Measurements from ENCODE around the gene IPMK.

DNA sequence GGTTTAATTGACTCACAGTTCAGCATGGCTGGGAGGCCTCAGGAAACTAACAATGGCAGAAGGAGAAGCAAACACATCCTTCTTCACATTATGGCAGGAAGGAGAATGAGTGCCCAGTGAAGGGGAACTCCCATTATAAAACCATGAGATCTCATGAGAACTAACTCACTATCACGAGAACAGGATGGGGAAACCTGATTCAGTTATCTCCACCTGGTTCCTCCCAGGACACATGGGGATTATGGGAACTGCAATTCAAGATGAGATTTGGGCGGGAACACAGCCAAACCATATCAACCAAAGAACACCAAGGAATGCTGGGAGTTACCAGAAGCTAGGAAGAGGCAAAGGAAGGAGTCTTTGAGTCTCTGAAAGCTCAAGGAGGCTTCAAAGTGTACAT is 94.3 kb downstream of the IPMK start:
- TF ChIP-seq MYC (IDR thresholded peaks at IDR 0.05; ENCODE audit: low read depth, low read length), result no peak
- TF ChIP-seq, protein P1, sequence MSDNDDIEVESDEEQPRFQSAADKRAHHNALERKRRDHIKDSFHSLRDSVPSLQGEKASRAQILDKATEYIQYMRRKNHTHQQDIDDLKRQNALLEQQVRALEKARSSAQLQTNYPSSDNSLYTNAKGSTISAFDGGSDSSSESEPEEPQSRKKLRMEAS (IDR thresholded peaks at IDR 0.05; ENCODE audit: insufficient read depth, insufficient read length), result no peak
- no peak for TF ChIP-seq EZH2 (IDR thresholded peaks at IDR 0.05; ENCODE audit: borderline replicate concordance, low read depth, low read length, severe bottlenecking)
- TF ChIP-seq, protein P2, sequence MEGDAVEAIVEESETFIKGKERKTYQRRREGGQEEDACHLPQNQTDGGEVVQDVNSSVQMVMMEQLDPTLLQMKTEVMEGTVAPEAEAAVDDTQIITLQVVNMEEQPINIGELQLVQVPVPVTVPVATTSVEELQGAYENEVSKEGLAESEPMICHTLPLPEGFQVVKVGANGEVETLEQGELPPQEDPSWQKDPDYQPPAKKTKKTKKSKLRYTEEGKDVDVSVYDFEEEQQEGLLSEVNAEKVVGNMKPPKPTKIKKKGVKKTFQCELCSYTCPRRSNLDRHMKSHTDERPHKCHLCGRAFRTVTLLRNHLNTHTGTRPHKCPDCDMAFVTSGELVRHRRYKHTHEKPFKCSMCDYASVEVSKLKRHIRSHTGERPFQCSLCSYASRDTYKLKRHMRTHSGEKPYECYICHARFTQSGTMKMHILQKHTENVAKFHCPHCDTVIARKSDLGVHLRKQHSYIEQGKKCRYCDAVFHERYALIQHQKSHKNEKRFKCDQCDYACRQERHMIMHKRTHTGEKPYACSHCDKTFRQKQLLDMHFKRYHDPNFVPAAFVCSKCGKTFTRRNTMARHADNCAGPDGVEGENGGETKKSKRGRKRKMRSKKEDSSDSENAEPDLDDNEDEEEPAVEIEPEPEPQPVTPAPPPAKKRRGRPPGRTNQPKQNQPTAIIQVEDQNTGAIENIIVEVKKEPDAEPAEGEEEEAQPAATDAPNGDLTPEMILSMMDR (IDR thresholded peaks at IDR 0.05; ENCODE audit: extremely low read depth in 1 of 2, insufficient read depth in 1 of 2, low read depth in 1 of 2, low read length in 2 of 2), result no peak
- no peak for TF ChIP-seq POLR2A (IDR thresholded peaks at IDR 0.05; ENCODE audit: low read depth, low read length)
- TF ChIP-seq FOS (IDR thresholded peaks at IDR 0.05; ENCODE audit: borderline replicate concordance, insufficient read depth, low read length), result no peak
- no peak for TF ChIP-seq POLR2AphosphoS5 (IDR thresholded peaks at IDR 0.05; ENCODE audit: insufficient read depth, low read depth, low read length)
- no peak for TF ChIP-seq JUN (IDR thresholded peaks at IDR 0.05; ENCODE audit: borderline replicate concordance, insufficient read depth, insufficient read length, low read depth)

Measured in endothelial cell of umbilical vein (primary cell).